GM19463 (cell line): ENCODE results near the gene PLB1.

Experiments used
- ATAC-seq: cut with Tn5 transposase; IDR thresholded peaks from one replicate; pipeline ENCODE4 v1.9.1; 2021; ENCODE audit warnings: mild to moderate bottlenecking, moderate library complexity; ENCODE audit not compliant: unreplicated experiment

Gene PLB1

GRCh38 chr2:28558158-28558820 lies 62.4 kb downstream of the PLB1 start:
- ATAC-seq, result no peak

GRCh38 chr2:28558918-28559317 lies 63.1 kb downstream of the PLB1 start:
- ATAC-seq, result no peak

GRCh38 chr2:28563869-28564268 lies 68.0 kb downstream of the PLB1 start:
- no peak for ATAC-seq

GRCh38 chr2:28564346-28564745 lies 68.5 kb downstream of the PLB1 start:
- ATAC-seq, result no peak

GRCh38 chr2:28565033-28565432 lies 69.2 kb downstream of the PLB1 start:
- ATAC-seq, result no peak

GRCh38 chr2:28565720-28566295 lies 69.9 kb downstream of the PLB1 start:
- no peak for ATAC-seq

GRCh38 chr2:28566521-28567041 lies 70.7 kb downstream of the PLB1 start:
- peak; percentile 97 for ATAC-seq

GRCh38 chr2:28567061-28567471 lies 71.2 kb downstream of the PLB1 start:
- ATAC-seq, result no peak

GRCh38 chr2:28568036-28568435 lies 72.2 kb downstream of the PLB1 start:
- no peak for ATAC-seq

- no peak for ATAC-seq
These were observed 72.7 kb downstream of the PLB1 start for GRCh38 chr2:28568533-28568932.

- ATAC-seq, result no peak
These were observed 74.6 kb downstream of the PLB1 start for GRCh38 chr2:28570431-28570830.

- ATAC-seq, result no peak
These were observed 80.9 kb downstream of the PLB1 start for GRCh38 chr2:28576714-28577113.

- ATAC-seq, result no peak
These were observed 82.2 kb downstream of the PLB1 start for GRCh38 chr2:28577791-28578680.

- ATAC-seq, result no peak
These were observed 82.9 kb downstream of the PLB1 start for GRCh38 chr2:28578774-28579173.

- no peak for ATAC-seq
These were observed 83.7 kb downstream of the PLB1 start for GRCh38 chr2:28579606-28580005.

- no peak for ATAC-seq
These were observed 84.2 kb downstream of the PLB1 start for GRCh38 chr2:28580078-28580477.

- ATAC-seq, result no peak
These were observed 85.5 kb downstream of the PLB1 start for GRCh38 chr2:28581312-28581711.

- ATAC-seq, result no peak
These were observed 86.3 kb downstream of the PLB1 start for GRCh38 chr2:28582152-28582551.

- ATAC-seq, result no peak
These were observed 86.7 kb downstream of the PLB1 start for GRCh38 chr2:28582595-28582994.

- ATAC-seq, result no peak
These were observed 88.2 kb downstream of the PLB1 start for GRCh38 chr2:28583899-28584553.

- no peak for ATAC-seq
These were observed 91.0 kb downstream of the PLB1 start for GRCh38 chr2:28586867-28587266.
